Measurements from ENCODE around the gene EVI5.
A peak's percentile ranks its signal among the peaks of the same experiment; 100 is the strongest.

Gene EVI5

DNA sequence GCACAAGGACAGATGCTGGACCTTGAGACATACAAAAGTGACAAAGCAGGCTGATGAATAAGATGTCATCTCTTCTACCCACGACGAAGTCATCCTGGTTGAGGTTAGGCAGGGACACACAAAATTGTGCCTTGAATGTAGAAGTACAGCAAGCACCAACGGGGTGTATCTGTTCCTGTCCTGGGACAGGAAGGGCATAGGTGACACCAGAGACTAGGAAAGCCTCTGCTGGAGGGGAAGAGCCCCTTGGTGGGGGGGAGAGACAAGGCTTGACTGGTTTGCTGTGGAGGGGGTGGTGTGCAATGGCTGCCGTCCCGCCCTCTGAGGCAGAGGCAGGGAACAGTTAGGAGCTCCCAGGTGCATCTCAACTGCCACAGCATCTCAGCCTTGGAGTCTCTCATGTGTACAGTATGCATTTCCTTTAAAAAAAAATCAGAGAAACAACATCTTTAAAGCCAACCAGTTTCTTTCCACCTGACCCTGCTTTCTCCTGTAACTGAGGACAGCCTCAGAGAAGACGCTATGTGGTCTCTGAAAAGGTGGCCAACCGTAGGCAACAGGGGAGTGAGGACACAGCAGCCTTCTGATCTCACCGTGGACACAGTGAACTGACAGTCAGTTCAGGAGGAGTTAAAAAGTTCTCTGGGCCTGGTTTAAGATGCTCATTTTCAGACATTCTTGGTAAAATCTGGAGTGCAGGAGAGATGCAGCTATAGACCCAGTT is 280.5 kb downstream of the EVI5 start:
- DNase-seq: no peak

DNA sequence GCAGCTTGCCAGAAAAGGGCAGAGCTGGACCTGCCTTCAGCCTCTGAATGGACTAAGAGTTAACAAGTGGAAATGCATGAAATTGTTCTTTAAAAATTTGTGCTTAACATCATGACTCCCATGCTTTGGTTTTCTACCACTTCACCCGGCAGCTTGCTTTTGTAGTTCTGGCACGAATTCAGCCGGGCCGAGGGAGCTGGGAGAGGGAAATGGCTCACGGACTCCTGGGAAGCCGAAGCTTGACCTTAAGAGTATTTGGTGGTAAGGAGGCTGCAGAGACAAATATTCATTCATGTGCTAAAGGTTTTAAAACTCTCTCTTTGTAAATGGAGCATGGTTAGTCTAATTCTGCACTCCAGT is 281.0 kb downstream of the EVI5 start:
- no peak for DNase-seq

DNA sequence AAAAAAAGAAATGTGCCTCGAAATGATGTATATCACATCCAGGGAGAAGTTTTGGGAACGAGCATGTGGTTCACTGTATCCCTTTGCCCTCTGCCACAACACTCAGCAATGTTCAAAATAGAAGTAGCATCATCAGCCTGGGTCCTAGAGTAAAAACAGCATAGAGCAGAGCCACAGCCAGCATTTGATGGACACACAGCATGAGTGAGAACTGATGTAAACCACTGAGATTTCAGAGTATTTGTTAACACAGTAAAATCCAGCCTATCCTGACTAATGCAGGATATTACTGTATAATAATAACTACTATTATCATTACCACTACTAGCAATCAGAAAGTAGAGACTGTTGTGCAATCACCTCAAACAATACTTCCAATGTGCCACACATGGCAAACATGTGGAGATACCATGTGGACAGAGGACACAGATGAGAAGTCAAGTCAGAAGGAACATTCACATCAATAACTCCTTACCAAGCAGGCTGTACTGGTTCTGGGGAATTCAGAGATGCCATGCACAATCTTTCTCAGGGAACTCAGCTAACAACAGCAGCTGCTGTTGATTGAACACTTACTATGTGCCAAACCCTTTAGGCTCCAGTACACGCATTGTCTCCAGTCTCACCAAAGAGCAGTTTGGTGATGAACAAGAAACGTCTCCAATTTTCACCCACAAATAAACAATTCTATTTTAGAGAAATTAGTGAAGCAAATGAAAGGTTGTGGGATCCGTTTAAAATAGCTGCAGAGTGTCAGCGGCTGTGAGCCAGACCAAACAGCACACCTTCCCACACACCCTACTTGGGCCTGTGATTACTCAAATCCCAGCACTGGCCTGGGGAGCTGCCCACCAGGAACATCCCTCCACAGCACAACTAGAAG is 281.6 kb downstream of the EVI5 start:
- DNase-seq: no peak

DNA sequence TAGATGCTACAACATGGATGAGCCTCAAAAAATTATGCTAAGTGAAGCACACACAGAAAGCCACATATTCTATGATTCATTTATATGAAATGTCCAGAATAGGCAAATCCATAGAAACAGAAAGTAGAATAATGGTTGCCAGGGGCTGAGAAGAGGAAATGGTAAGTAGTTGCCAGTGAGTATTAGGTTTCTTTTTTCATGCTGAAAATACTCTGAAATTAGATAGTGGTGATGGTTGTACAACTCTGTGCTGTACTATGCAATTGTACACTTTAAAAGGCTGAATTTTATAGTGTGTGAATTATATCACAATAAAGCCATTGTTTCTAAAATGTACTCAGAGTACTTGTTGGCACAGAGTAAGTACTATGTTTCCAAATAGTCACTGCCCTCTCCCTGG is 282.7 kb downstream of the EVI5 start:
- no peak for DNase-seq

DNA sequence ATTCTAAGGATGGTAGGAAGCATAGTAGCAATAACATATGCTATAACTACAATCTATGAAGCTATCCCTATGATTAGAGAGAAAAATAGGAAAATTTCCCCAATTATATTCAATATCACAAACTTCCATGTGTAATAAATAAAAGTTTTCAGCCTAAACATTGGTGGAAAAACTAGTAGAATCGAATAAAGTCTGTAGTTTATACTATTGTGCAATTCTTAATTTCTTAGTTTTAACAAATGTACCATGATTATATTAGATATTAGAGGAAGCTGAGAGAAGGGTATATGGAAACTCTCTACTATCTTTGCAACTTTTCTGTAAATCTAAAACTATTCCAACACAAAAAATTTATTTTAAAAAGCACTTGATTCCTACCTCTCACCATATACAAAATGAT is 284.4 kb downstream of the EVI5 start:
- no peak for DNase-seq

DNA sequence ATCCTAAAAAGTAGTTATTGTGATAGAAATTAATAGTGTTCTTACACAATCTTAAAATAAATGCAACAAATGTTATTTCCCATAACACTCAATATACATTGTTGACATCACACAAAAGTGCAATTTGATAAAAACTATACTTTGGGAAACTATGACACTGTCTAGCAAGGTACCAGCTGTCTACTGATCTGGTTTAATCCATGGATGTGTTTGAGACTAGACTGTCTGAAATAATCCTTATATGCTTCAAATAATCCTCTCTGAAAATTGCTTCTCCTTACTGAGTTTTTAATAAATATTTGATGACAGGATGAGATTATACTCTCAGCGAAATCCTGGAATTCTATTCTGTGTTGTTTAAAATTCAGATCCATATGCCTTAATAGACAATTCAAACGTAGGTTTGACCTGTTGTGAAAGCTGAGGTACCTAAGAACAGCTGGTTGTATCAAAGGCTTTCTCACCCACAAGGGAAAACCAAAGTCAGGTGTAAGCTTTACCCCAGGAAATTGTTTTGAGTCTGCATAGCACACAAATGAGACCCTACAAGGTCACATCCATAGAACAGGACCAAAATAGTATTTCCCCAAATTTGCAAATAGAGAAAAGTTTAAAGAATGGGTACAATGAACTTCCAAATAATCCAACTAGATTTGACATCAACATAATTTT is 289.4 kb downstream of the EVI5 start:
- DNase-seq: no peak

DNA sequence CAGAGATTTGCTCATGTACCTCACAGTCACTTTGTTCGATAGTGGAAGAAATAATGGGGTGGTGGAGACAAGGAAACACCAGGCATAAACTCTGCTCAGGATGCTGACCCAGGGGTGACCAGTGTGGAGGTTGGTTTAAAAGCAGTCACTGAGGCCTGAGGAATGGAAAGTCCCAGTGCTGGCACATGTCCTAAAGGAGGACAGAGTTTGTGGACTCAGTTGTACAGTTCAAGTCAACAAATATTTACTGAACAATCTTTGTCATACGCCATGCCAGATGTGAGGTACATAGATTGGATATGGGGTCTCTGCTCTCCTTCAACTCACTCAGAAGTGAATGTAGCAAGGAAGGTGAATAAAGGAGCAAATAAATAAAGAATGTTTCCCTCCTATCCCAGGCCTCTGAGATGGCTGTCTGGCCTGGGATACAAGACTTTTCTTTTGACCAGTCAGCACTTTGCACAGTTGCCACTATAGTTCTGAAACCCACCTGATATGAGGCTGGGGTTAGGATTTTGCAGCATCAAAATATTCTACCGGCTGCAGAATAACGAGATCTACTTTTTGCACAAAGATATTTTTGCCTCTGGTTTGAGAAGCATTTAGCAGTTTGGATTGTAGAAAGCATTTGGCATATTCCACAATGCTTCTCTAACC is 290.3 kb downstream of the EVI5 start:
- DNase-seq: no peak

DNA sequence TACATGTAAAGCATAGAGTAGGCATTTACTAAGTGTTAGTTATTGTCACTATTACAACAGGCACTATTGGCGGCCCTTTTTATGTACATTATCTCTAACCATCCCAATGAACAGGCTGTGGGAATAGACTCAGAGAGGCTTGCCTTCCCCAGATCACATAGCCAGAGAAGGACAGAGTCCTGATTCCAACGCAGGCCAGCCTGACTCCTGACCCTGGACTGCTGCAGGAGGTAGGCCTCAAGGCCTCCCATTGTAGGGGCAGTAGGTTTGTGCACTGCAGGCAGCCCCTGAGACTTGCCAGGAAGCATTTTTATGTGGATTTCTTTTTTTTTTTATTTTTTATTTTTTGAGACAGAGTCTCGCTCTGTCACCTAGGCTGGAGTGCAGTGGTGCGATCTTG is 291.8 kb downstream of the EVI5 start:
- DNase-seq: no peak

DNA sequence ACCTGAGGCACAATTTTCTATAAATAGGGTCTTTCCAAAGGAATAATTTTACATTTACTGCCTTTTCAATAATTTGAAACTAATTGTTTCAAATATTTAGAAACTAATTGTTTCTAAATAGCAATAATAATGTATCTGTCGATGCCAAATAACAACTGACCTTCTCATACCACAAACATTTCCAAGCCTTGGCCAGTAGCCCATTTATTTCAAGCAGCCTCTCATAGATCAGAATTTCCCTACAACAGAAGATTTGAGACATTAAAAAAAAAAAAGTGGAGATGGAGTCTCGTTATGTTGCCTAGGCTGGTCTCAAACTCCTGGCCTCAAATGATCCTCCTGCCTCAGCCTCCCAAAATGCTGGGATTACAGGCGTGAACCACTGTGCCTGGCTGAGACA is 296.1 kb downstream of the EVI5 start:
- DNase-seq: no peak

DNA sequence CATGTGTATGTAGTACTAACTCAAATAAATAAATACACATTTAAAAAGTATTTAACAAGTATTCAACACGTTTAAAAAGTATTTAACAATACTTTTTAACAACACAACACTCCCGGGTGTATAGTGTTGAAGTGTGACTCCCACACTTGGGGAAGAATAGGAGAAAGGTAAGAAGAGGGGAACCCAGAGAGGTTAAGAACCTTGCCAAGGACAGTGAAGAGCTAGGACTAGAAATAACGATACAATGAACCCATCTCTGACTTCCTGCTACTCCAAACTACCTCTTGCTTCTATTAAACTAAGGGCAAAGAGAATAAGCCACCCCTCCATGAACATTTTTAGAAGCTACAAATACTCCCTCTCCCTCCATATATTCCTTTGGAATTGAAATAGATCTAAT is 296.5 kb downstream of the EVI5 start:
- no peak for DNase-seq

DNA sequence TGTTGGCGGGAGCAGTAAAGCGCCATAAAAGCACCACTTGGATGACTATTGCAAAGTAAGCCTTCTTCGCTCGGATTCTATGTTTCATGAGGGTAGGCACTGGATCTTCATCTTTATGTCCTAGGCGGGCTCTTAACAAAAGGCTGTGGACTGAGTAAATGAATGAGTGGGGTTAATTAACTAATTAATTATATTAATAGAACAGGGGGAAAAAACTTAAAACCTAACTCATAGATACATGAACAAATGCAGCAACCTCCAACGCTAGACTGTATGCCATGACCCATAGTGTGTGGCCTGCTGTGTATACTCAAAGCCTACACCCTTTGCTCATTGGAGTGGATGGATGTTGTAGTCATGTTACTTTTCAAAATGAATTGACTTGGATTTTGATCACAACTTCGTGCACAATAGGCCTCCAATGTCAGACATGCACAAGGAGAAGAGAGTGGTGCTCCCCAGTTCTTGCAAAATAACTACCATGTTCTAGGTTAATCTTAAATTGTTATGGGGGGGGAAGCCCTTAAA is 297.8 kb downstream of the EVI5 start:
- DNase-seq: no peak

DNA sequence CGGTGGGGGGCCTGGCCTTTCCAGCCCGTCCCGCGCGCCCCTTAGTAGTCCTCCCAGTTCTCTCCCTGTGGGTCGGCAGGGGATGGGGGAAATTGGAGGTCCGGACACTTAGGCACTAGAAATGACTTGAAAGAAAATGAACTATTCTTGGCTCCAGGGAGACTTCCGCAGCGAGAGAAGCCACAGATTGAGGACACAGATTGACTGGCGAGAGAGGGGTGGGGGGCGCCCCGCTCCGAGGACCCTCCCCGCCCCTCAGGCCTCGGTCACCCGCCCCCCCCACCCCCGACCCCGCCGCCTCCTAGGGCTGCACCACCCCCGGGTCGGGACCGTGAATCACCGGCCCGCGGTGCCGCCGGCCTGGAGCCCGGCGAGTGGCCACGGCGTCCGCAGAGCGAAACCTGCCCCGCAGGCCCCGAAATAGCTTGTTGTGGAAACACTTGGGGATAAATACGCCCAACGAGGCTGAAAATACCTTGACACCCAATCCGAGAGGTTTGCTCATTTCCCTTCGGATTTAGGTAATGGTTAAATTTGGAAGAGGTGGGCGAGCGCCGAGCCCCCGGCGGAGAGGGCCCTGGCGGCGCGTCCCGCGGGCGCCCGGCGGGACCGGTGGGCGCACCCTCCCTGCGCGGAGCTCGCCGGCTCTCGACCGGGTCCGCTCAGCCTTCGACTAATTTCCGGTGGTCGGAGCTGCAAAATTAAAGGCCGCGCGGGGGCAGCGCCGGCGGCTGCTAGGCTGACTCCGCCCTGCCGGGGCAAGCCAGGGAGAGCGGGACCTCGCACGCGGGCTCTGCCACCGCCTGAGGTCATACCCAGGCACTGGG is 298.4 kb downstream of the EVI5 start, which contains the start of gene GFI1:
Gene GFI1 (minus strand): TSS at position 675 of the 827 bp plus-strand sequence. CDS start 3,438 bp downstream, outside the sequence.
- peak; percentile 11 for DNase-seq

DNA sequence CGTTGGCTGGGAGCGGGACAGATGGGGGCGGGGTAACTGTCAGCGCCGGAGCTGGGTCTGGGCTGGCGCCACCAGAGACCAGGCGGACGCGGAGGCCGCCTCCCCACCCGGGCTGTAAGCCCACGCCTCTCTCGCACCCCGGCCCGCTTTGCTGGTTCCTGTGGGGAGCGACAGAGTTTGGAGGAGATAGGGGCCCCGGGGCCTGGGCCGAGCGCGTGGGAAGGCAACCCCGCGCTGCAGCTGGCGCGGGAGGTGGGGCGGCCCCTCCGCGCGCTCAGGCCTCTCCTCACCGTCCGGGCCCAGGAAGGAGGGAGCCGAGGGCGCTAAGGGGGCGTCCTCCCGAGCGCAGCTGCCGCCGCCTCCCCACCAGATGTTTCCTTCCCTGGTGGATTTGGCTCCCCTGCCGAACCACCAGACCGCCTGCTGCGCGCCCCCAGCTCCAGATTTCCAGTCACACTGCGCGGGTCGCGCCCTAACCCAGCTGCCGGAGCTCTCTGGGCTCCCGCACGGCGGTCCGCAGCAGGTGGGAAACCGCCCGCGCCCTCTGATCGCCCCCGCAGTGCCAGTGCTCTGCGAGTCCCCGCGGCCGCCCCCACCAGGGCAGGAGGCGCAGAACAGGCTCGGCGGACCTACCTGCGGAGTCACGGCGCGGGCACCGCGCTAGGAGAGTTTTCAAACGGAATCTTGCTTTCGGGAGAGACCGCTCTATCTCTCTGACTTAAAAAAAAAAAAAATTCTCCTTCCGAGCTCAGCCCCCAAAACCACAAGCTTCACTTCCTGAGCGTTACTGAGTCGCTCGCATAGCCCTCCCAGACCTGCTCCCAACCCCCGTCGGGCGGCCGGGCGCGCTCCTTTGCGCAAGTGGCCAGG is 299.3 kb downstream of the EVI5 start:
- DNase-seq: peak; percentile 67

DNA sequence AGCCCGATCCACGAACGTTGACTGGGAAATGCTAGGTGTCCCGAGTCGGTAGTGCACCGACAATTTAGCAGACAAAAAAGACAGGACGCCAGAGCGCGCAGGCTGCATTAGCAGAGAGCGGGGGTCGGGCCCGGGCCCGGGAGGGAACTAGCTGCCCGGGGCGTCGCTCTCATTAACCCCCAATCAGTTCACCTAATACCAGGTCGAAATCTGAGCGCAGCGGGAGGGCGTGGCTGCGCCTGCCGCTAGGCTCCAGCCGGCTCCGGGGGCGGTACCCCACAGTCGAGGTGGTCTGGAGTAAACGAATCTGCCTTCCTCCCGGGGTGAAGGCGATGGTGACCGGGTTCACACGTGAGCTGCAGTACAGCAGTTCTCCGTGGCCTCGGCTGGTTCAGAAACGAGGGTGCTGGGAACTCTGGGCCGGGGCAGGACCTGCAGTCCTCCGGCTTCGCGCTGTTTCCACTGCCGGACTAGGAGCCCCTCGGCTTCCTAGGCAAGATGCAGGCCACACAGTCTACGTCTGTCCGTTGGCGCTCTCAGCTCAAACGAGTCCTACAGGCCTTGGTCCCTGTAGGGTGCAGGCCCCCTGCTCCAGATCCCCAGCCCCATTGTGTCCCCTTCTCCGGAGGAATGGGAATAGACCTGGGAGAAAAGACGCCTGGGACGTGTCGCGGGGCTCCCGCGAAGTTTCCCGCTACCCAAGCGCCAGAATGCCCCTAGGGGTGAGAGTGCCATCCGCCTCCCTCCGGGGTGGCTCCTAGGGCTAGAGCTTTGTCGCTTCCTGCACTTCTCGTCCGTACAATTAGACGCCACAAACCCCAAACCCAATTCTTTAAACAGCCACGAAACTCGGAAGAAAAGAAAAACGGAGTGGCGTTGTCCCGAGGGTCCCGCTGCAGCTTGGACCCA is 300.2 kb downstream of the EVI5 start:
- DNase-seq: peak; percentile 50

DNA sequence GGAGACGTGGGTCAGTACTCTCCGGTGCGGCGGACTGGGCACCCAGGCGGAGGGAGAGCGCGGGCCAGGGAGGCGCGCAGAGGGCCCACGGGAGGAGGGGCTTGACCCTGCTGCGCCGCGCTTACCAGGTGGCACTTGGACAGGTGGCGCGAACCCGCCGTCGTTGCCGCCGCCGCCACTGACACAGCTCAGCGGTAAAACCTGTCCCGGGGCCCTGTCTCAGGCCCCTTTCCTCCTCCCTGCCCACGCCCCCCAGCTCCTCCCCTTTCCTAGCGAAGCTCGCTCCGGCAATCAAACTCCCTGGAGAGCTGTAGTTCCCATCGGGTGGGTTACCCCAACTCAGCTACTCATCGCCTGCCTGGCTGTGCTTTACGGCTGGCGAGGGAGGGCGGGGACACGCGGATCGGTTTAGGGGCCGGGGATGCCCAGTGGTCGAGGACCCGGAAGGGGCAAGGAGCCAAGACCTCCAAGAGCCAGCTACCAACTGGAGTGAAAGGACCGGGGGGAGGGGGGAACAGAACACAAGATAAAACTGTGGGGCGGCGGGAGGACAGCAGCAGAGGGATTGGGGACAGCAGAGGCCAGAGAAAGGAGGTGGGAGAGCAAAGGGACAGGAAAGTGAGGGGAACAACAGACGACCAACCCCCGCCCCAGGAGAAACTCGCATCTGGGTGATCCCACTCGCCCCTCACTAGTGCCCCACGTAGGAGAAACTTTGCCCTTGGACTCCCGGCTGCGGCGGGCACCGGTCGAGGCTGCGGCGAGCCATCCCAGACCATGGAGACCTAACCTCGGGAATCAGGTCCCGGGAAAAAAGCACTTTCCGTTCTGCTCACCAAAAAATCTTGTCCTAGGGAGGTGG is 301.1 kb downstream of the EVI5 start:
- peak; percentile 36 for DNase-seq

DNA sequence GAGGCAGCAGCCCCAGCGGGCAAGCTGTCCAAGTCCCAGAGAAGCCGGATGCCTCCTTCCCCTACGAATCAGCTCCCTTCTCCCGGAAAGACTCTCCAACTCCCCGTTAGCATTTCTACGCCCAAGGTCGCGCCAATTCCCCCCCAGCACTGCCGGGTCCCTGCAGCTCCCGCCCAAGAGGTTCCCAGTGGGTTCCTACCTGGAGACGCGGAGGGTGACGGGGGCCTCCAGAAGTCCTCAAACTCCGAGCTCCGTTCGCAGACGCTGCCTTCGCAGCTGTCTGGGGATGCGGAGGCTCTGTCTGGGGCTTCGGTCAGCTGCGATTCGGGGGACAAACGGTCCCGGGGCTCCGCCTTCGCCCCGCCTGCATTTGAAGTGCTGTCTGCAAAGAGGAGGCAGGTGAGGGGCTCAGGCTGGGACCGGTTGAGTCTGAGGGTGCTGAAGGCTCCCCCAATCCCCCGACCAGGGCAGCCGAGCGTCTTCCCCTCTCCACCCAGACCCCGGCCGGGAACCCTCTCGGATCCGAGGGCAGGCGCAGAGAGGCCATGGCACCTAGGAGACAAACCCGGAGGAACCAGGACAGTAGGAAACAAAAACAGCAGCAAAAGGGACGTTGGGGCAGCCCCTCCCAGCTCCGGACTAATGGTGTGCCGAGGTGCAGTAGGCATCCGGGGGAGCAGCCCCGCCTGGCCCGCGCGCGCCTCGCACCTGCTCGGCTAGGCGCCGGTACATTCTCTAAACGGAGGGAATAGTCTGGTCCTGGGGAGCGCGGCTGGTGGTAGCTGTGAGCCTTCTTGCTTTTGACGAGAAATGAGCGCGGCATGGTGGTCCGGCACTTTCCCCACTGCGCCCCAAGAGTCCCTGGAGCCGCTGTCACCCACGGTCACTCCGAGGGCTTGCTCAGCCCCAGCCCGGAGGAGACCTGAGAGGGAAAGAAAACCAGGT is 302.0 kb downstream of the EVI5 start:
- DNase-seq: peak; percentile 18

DNA sequence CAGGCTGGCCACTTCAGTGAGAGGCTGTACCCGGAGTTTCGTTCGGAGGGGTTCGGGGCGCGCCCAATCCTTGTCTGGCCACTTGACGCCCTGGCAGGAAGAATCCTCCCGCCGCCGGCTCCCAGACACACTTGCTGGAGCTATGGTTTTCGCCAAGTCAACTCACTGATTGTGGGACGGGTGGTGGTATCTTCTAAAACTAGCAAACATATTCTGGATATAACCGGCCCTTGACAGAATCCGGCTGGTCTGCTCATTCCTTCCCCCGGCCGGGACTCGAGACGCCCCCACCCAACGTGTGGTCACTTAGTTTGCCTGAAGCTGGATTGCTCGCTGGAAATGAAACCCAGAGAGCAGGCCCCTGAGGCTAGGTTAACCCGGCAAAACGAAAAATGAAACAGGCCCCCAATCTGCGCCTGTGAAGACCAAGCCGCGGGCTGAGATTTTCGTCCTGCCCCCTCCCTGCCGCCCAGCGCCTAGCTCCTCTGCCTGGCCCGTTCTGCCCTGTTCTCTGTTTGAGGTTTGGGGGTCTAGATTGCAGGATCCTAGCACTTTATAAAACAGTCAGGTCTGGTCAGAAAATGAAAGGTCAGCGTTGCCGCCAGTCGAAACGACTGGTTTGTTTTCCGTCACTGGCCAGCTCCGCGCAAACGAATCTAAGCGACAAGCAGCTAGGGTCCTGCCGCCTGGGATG is 302.8 kb downstream of the EVI5 start:
- DNase-seq: no peak
